Measurements from ENCODE around the gene CCDC82. TPM values are rescaled to one million over a fixed set of nuclear protein-coding genes. Genes with fewer than 3 reads are reported as not detected.

The CCDC82 gene
- total RNA-seq, 8 experiments from 2014 or later = 11.3 to 59.3 (median 36.7) TPM

DNA sequence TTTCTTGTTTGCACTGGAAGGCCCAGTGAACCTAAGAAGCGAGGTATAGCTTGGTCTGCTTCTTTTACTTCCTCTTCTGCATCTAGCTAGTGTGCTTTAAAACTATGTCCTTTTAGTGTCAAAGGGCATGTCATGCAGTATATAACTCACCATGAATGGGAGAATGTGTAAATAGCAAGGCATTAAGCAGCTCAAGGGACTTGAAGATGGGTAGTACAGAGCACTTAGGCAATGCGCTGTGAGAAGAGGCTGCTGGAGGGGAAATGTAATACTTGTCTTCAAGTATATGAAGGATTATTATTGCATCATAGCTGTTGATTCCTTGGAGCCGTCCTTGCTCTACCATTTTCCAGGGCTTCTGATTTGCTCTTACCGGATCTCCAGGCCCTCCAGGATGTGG is 54.3 kb downstream of the CCDC82 start:
- in situ Hi-C loops (cut with MboI; ENCODE audit: low pct_unique_long_range_greater_than_20kb in 2 of 9, low sequenced_read_pairs in 9 of 9, unreplicated experiment in 9 of 9) = loop anchor here in 6 of 9 experiments (25.0 kb wide), 2 partner anchors 273 to 298 kb away; no protein-coding TSS in a partner anchor
- no peak overlapping the region for H3K4me3 ChIP-seq
- peak overlapping the region; percentile 13 to 63 for H3K27ac ChIP-seq
- 67 to 92% (median 83%) methylated on average over 1 to 4 of the region's 4 CpGs; no CpG with 5 or more reads in 1 of the 10 experiments for WGBS, 10 experiments
- peaks cover 69 to 81% of the 10 kb centered on the region in 2 donors for H3K4me1 ChIP-seq (replicated peaks in 1 of 2)
- ATAC-seq (replicated peaks in 6 of 8) = peak in 6 of 8 experiments; percentile 15 to 83 (median 74)

DNA sequence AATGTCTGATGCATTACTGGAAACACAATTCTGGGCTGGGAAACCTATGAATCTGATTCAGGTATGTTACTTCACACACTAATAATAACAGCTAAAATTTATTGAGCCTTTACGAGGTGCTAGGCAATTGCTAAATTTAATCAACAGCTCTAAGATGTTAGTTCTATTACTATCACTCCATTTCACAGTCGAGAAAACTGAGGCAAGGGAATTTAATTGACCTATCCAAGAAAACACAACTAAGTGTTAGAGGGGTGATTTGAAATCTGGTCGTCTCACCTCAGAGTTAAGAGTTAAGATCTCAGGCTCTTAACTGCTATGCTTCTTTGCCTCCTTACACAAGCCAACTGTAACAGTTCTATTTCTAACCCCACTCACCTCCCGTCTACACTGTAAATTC is 55.5 kb downstream of the CCDC82 start:
- in situ Hi-C loops (cut with MboI; ENCODE audit: low pct_unique_long_range_greater_than_20kb in 2 of 9, low sequenced_read_pairs in 9 of 9, unreplicated experiment in 9 of 9) = loop anchor here in 6 of 9 experiments (25.0 kb wide), 2 partner anchors 272 to 297 kb away; no protein-coding TSS in a partner anchor
- H3K4me1 ChIP-seq (replicated peaks in 1 of 2) = peaks cover 66 to 80% of the 10 kb centered on the region in 2 donors
- H3K27ac ChIP-seq = no peak overlapping the region
- WGBS, 10 experiments = 82 to 100% (median 97%) methylated on average over 1 to 4 of the region's 4 CpGs; no CpG with 5 or more reads in 3 of the 10 experiments
- ATAC-seq (replicated peaks in 6 of 8) = no peak
- no peak overlapping the region for H3K4me3 ChIP-seq

GRCh38 chr11:96333191-96333719 is 56.5 kb downstream of the CCDC82 start:
- in situ Hi-C loops (cut with MboI; ENCODE audit: low pct_unique_long_range_greater_than_20kb in 2 of 9, low sequenced_read_pairs in 9 of 9, unreplicated experiment in 9 of 9) = loop anchor here in 6 of 9 experiments (25.0 kb wide), 2 partner anchors 271 to 296 kb away; no protein-coding TSS in a partner anchor
- H3K4me1 ChIP-seq (replicated peaks in 1 of 2) = peaks cover 66 to 80% of the 10 kb centered on the region in 2 donors
- 0 to 56% (median 35%) methylated on average over 3 to 4 of the region's 4 CpGs; no CpG with 5 or more reads in 3 of the 10 experiments for WGBS, 10 experiments
- no peak overlapping the region for H3K27ac ChIP-seq
- H3K4me3 ChIP-seq = no peak overlapping the region
- ATAC-seq (replicated peaks in 6 of 8) = peak in 3 of 8 experiments; percentile 18 to 74 (median 58)

- in situ Hi-C loops (cut with MboI; ENCODE audit: low pct_unique_long_range_greater_than_20kb in 2 of 9, low sequenced_read_pairs in 9 of 9, unreplicated experiment in 9 of 9) = loop anchor here in 6 of 9 experiments (25.0 kb wide), 2 partner anchors 270 to 295 kb away; no protein-coding TSS in a partner anchor
- Histone ChIP-seq H3K4me1 (replicated peaks in 1 of 2) (peaks cover 57 to 76% of the 10 kb centered on the region in 2 donors), H3K27ac (peak overlapping the region in 1 of 2 donors; percentile 0), H3K4me3 (no peak overlapping the region)
- WGBS, 10 experiments = 33 to 79% (median 64%) methylated on average over 1 to 7 of the region's 8 CpGs; no CpG with 5 or more reads in 1 of the 10 experiments
- ATAC-seq (replicated peaks in 6 of 8) = peak in 6 of 8 experiments; percentile 18 to 82 (median 48)
Observed at GRCh38 chr11:96332126-96332771, 57.5 kb downstream of the CCDC82 start.

DNA sequence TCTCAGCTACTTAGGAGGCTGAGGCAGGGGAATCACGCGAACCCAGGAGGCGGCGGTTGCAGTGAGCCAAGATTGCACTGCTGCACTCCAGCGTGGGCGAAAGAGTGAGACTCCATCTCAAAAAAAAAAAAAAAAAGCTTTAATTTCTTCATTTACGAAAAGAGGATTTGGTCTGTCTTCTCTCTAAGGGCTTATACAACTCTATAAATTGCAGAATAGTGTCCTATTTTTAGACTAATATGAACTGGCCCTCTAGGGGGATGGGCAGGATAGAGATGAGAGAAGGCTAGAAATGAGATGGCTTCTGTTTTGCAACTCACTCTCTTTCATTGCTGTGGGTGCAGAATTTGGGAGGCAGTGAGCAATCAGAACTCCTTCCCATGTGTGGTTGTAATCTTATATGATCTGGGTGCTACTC is 58.0 kb downstream of the CCDC82 start:
- H3K4me3 ChIP-seq = no peak overlapping the region
- 83 to 100% (median 96%) methylated on average over 1 to 7 of the region's 7 CpGs; no CpG with 5 or more reads in 1 of the 10 experiments for WGBS, 10 experiments
- peak overlapping the region in 1 of 2 donors; percentile 0 for H3K27ac ChIP-seq
- peaks cover 55 to 71% of the 10 kb centered on the region in 2 donors for H3K4me1 ChIP-seq (replicated peaks in 1 of 2)
- in situ Hi-C loops (cut with MboI; ENCODE audit: low pct_unique_long_range_greater_than_20kb in 2 of 9, low sequenced_read_pairs in 9 of 9, unreplicated experiment in 9 of 9) = loop anchor here in 6 of 9 experiments (25.0 kb wide), 2 partner anchors 269 to 294 kb away; no protein-coding TSS in a partner anchor
- ATAC-seq (replicated peaks in 6 of 8) = peak in 4 of 8 experiments; percentile 2 to 28 (median 14)

DNA sequence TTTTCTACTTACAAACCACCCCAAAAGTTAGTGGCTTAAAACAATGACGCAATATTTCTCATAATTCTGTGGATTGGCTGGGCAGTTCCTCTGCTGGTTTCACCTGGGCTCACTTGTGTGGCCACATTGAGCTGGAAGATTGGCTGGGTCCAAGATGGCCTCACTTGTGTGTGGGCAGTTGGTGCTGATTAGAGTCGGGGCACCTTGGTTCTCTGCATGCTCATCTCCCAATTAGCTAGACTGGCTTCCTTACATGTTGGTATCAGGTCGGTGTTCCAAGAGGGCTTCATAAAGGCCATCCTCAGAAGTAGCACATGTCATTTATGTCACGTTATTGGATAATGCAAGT is 59.2 kb downstream of the CCDC82 start:
- in situ Hi-C loops (cut with MboI; ENCODE audit: low pct_unique_long_range_greater_than_20kb in 2 of 9, low sequenced_read_pairs in 9 of 9, unreplicated experiment in 9 of 9) = loop anchor here in 6 of 9 experiments (25.0 kb wide), 2 partner anchors 268 to 293 kb away; no protein-coding TSS in a partner anchor
- Histone ChIP-seq H3K27ac (no peak overlapping the region), H3K4me1 (replicated peaks in 1 of 2) (peaks cover 46 to 58% of the 10 kb centered on the region in 2 donors), H3K4me3 (no peak overlapping the region)
- no peak for ATAC-seq (replicated peaks in 6 of 8)
- WGBS, 10 experiments = 80 to 100% (median 100%) methylated on average over 1 to 4 of the region's 4 CpGs; no CpG with 5 or more reads in 1 of the 10 experiments

DNA sequence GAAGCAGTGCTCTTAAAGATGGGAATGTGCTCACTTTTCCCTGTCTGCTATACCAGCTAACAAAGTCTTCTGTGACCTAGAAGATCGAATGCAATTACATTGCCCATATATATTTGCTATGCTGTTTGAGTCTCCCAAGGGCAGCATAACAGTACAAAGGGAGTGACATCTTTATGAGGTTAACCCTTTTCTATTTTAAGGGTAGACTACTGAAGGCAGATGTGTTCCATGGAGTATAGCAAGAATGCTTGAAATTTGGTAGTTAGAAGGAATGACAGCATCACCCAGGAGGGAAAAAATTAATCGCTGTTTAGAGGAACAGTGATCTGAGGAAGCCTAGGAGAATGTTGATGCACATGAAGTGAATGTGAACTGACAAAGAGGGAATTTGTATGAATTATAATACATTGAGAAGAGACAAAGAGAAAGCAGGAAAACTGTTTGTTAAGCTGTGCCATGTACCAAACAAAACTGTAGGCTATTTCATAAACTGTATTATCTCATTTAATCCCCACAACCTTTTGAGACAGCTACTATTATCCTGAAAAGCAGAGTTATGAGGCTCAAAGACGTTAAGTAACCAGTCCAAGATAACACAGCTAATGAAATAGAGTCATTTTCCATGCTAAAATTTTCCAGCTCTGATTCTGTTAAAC is 59.7 kb downstream of the CCDC82 start:
- H3K27ac ChIP-seq = no peak overlapping the region
- in situ Hi-C loops (cut with MboI; ENCODE audit: low pct_unique_long_range_greater_than_20kb in 2 of 9, low sequenced_read_pairs in 9 of 9, unreplicated experiment in 9 of 9) = loop anchor here in 6 of 9 experiments (25.0 kb wide), 2 partner anchors 268 to 293 kb away; no protein-coding TSS in a partner anchor
- no peak overlapping the region for H3K4me3 ChIP-seq
- ATAC-seq (replicated peaks in 6 of 8) = peak in 4 of 8 experiments; percentile 20 to 74 (median 48)
- peaks cover 43 to 53% of the 10 kb centered on the region in 2 donors for H3K4me1 ChIP-seq (replicated peaks in 1 of 2)
- WGBS, 10 experiments = 64 to 100% (median 77%) methylated on average over 1 to 3 of the region's 3 CpGs

GRCh38 chr11:96329419-96329818 is 60.3 kb downstream of the CCDC82 start:
- no peak for ATAC-seq (replicated peaks in 6 of 8)
- in situ Hi-C loops (cut with MboI; ENCODE audit: low pct_unique_long_range_greater_than_20kb in 2 of 9, low sequenced_read_pairs in 9 of 9, unreplicated experiment in 9 of 9) = loop anchor here in 6 of 9 experiments (25.0 kb wide), 2 partner anchors 267 to 292 kb away; no protein-coding TSS in a partner anchor
- 38 to 100% (median 100%) methylated on average over 1 of the region's 1 CpG; no CpG with 5 or more reads in 5 of the 10 experiments for WGBS, 10 experiments
- peaks cover 40 to 48% of the 10 kb centered on the region in 2 donors for H3K4me1 ChIP-seq (replicated peaks in 1 of 2)
- no peak overlapping the region for H3K4me3 ChIP-seq
- H3K27ac ChIP-seq = no peak overlapping the region

GRCh38 chr11:96328395-96329010 is 61.2 kb downstream of the CCDC82 start:
- peaks cover 37 to 47% of the 10 kb centered on the region in 2 donors for H3K4me1 ChIP-seq (replicated peaks in 1 of 2)
- 53 to 95% (median 71%) methylated on average over 3 to 8 of the region's 8 CpGs for WGBS, 10 experiments
- H3K4me3 ChIP-seq = no peak overlapping the region
- in situ Hi-C loops (cut with MboI; ENCODE audit: low pct_unique_long_range_greater_than_20kb in 2 of 9, low sequenced_read_pairs in 9 of 9, unreplicated experiment in 9 of 9) = loop anchor here in 6 of 9 experiments (25.0 kb wide), 2 partner anchors 266 to 291 kb away; no protein-coding TSS in a partner anchor
- ATAC-seq (replicated peaks in 6 of 8) = no peak
- no peak overlapping the region for H3K27ac ChIP-seq

DNA sequence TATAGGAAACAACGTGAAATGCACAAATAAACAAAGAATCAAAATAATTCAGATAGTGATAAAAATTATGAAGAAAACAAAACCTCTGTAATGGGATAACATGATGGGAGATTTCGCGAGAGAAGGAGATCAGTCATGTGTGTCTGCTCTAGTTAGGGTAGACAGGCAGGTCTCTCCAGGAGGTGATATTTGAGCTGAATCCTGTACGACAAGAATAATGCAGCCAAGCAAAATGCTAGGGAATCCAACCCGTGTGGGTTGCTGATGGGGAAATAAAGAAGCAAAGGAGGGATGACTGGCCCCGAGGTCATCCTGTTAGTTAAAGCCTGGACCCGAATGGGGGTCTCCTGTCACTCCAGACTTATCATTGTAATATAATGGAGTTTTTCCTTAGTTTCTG is 62.8 kb downstream of the CCDC82 start:
- WGBS, 10 experiments = 81 to 100% (median 89%) methylated on average over 1 to 7 of the region's 7 CpGs
- Histone ChIP-seq H3K4me1 (replicated peaks in 1 of 2) (peaks cover 23 to 33% of the 10 kb centered on the region in 2 donors), H3K27ac (no peak overlapping the region), H3K4me3 (no peak overlapping the region)
- in situ Hi-C loops (cut with MboI; ENCODE audit: low pct_unique_long_range_greater_than_20kb in 2 of 9, low sequenced_read_pairs in 9 of 9, unreplicated experiment in 9 of 9) = loop anchor here in 6 of 9 experiments (25.0 kb wide), 2 partner anchors 265 to 290 kb away; no protein-coding TSS in a partner anchor
- ATAC-seq (replicated peaks in 6 of 8) = no peak

- Histone ChIP-seq H3K27ac (no peak overlapping the region), H3K4me1 (replicated peaks in 1 of 2) (peaks cover 21 to 23% of the 10 kb centered on the region in 2 donors), H3K4me3 (no peak overlapping the region)
- 0 to 64% (median 33%) methylated on average over 1 of the region's 1 CpG; no CpG with 5 or more reads in 3 of the 10 experiments for WGBS, 10 experiments
- ATAC-seq (replicated peaks in 6 of 8) = peak in 3 of 8 experiments; percentile 30 to 78 (median 77)
- in situ Hi-C loops (cut with MboI; ENCODE audit: low pct_unique_long_range_greater_than_20kb in 2 of 9, low sequenced_read_pairs in 9 of 9, unreplicated experiment in 9 of 9) = loop anchor here in 6 of 9 experiments (25.0 kb wide), 2 partner anchors 263 to 288 kb away; no protein-coding TSS in a partner anchor
Observed at GRCh38 chr11:96324912-96325311, 64.8 kb downstream of the CCDC82 start.

GRCh38 chr11:96323642-96323985 is 66.1 kb downstream of the CCDC82 start:
- no peak for ATAC-seq (replicated peaks in 6 of 8)
- Histone ChIP-seq H3K27ac (no peak overlapping the region), H3K4me1 (replicated peaks in 1 of 2) (peaks cover 8 to 10% of the 10 kb centered on the region in 2 donors), H3K4me3 (no peak overlapping the region)
- in situ Hi-C loops (cut with MboI; ENCODE audit: low pct_unique_long_range_greater_than_20kb in 2 of 9, low sequenced_read_pairs in 9 of 9, unreplicated experiment in 9 of 9) = no loop called here
- 67 to 100% (median 95%) methylated on average over 1 to 6 of the region's 6 CpGs; no CpG with 5 or more reads in 2 of the 10 experiments for WGBS, 10 experiments
